T-helper 2 cell (primary cell): ENCODE results near the gene RUNX1.

Experiments used
- DNase-seq, 5 experiments: peaks; one replicate each; pipeline versions ENCODE4 v3.0.0 to v3.0.0-alpha.2; 2012 to 2022

RUNX1 gene

GRCh38 chr21:34875830-34876229 is 173.3 kb downstream of the RUNX1 start:
- no peak for DNase-seq

GRCh38 chr21:34874684-34875513 is 174.2 kb downstream of the RUNX1 start:
- no peak for DNase-seq

GRCh38 chr21:34871026-34871908 is 177.8 kb downstream of the RUNX1 start:
- DNase-seq, result no peak

GRCh38 chr21:34870246-34870645 is 178.9 kb downstream of the RUNX1 start:
- DNase-seq, result no peak

- DNase-seq, result no peak
These were observed 179.6 kb downstream of the RUNX1 start for GRCh38 chr21:34869545-34869944.

GRCh38 chr21:34867785-34868184 is 181.3 kb downstream of the RUNX1 start:
- no peak for DNase-seq

GRCh38 chr21:34865400-34866241 is 183.5 kb downstream of the RUNX1 start:
- DNase-seq, result peak in 1 of 5 experiments; percentile 88

- no peak for DNase-seq
These were observed 184.5 kb downstream of the RUNX1 start for GRCh38 chr21:34864370-34865149.

- DNase-seq, result no peak
These were observed 186.2 kb downstream of the RUNX1 start for GRCh38 chr21:34862951-34863350.

GRCh38 chr21:34861258-34861657 is 187.8 kb downstream of the RUNX1 start:
- no peak for DNase-seq

- no peak for DNase-seq
These were observed 189.0 kb downstream of the RUNX1 start for GRCh38 chr21:34859976-34860653.

- DNase-seq, result no peak
These were observed 190.5 kb downstream of the RUNX1 start for GRCh38 chr21:34858559-34858958.

- no peak for DNase-seq
These were observed 191.2 kb downstream of the RUNX1 start for GRCh38 chr21:34857874-34858273.

- no peak for DNase-seq
These were observed 191.9 kb downstream of the RUNX1 start for GRCh38 chr21:34857122-34857713.

GRCh38 chr21:34852448-34852847 is 196.7 kb downstream of the RUNX1 start:
- DNase-seq, result no peak

- no peak for DNase-seq
These were observed 198.9 kb downstream of the RUNX1 start for GRCh38 chr21:34850166-34850690.

GRCh38 chr21:34846601-34847112 is 202.4 kb downstream of the RUNX1 start:
- DNase-seq, result no peak

GRCh38 chr21:34845521-34846451 is 203.3 kb downstream of the RUNX1 start:
- DNase-seq, result peak in 4 of 5 experiments; percentile 13 to 91 (median 25)

GRCh38 chr21:34844924-34845238 is 204.2 kb downstream of the RUNX1 start:
- no peak for DNase-seq
